ENCODE results near the gene TIMMDC1. TPM values are rescaled to one million over a fixed set of nuclear protein-coding genes. Genes with fewer than 3 reads are reported as not detected.

Gene TIMMDC1
- polyA plus RNA-seq, 1 of the 3 experiments (the other 2 are of a cell fraction) = 128 TPM

GRCh38 chr3:119507404-119507803 is 9.1 kb downstream of the TIMMDC1 start:
- no peaks in the 10 kb centered on the region for H3K9me3 ChIP-seq
- H3K9ac ChIP-seq = no peak overlapping the region
- H3K4me1 ChIP-seq (ENCODE audit: control insufficient read depth in 1 of 2, insufficient read depth in 2 of 2, low read depth in 1 of 2, low read length in 1 of 2) = no peaks in the 10 kb centered on the region; a peak in 1 of 4 replicates
- no peaks in the 10 kb centered on the region for H3K9me2 ChIP-seq
- no peak overlapping the region for H2AFZ ChIP-seq (ENCODE audit: low read depth)
- ChIA-PET CTCF (interaction anchor here (1.3 kb wide), 1 partner anchor 174 kb away, joined by 5 read pairs; no protein-coding TSS in a partner anchor), POLR2A (no interaction called here)
- no peak overlapping the region for H3K27ac ChIP-seq (ENCODE audit: low read depth in 2 of 2, low read length in 1 of 2)
- peaks cover 57% of the 10 kb centered on the region for H3K79me2 ChIP-seq (ENCODE audit: insufficient read depth)
- H4K20me1 ChIP-seq (ENCODE audit: insufficient read depth) = no peaks in the 10 kb centered on the region
- no peak for DNase-seq
- H3K4me3 ChIP-seq (ENCODE audit: low read depth in 2 of 2, low read length in 1 of 2) = no peak overlapping the region
- TF ChIP-seq EP300 (IDR thresholded peaks at IDR 0.05; ENCODE audit: borderline replicate concordance in 1 of 2, low read depth in 1 of 2, low read length in 1 of 2) (no peak), RFX5 (IDR thresholded peaks at IDR 0.05; ENCODE audit: low read length) (no peak), RAD21 (IDR thresholded peaks at IDR 0.05; ENCODE audit: low read length) (no peak), CTCF (IDR thresholded peaks at IDR 0.05) (no peak), FOSL2 (IDR thresholded peaks at IDR 0.05; ENCODE audit: borderline replicate concordance, low read depth) (no peak), ELF1 (IDR thresholded peaks at IDR 0.05) (no peak), USF1 (IDR thresholded peaks at IDR 0.05; ENCODE audit: borderline replicate concordance, low read depth) (no peak), SMC3 (IDR thresholded peaks at IDR 0.05; ENCODE audit: low read depth, low read length) (no peak), CHD2 (IDR thresholded peaks at IDR 0.05; ENCODE audit: low read length, partially characterized antibody) (no peak)
- peaks cover 65 to 73% of the 10 kb centered on the region in 2 experiments for H3K36me3 ChIP-seq (replicated peaks in 1 of 2; ENCODE audit: control insufficient read depth in 1 of 2, insufficient read depth in 2 of 2, low read length in 1 of 2)
- H3K27me3 ChIP-seq (ENCODE audit: insufficient read depth) = no peaks in the 10 kb centered on the region
- 92% methylated on average over 2 of the region's 2 CpGs for WGBS (ENCODE audit: low lambda C conversion rate)
- no peak overlapping the region for H3K4me2 ChIP-seq
- H3F3A ChIP-seq (replicated peaks; ENCODE audit: insufficient read depth) = no peaks in the 10 kb centered on the region

GRCh38 chr3:119508172-119508845 is 10.0 kb downstream of the TIMMDC1 start:
- Histone ChIP-seq H3K4me1 (ENCODE audit: control insufficient read depth in 1 of 2, insufficient read depth in 2 of 2, low read depth in 1 of 2, low read length in 1 of 2) (no peaks in the 10 kb centered on the region; a peak in 1 of 4 replicates), H3F3A (replicated peaks; ENCODE audit: insufficient read depth) (no peaks in the 10 kb centered on the region), H3K4me2 (no peak overlapping the region), H3K27ac (ENCODE audit: low read depth in 2 of 2, low read length in 1 of 2) (no peak overlapping the region), H3K9me3 (no peaks in the 10 kb centered on the region), H3K36me3 (replicated peaks in 1 of 2; ENCODE audit: control insufficient read depth in 1 of 2, insufficient read depth in 2 of 2, low read length in 1 of 2) (peaks cover 63 to 76% of the 10 kb centered on the region in 2 experiments), H4K20me1 (ENCODE audit: insufficient read depth) (no peaks in the 10 kb centered on the region), H3K9ac (no peak overlapping the region), H3K27me3 (ENCODE audit: insufficient read depth) (no peaks in the 10 kb centered on the region), H3K79me2 (ENCODE audit: insufficient read depth) (peaks cover 49% of the 10 kb centered on the region), H3K9me2 (no peaks in the 10 kb centered on the region), H3K4me3 (ENCODE audit: low read depth in 2 of 2, low read length in 1 of 2) (no peak overlapping the region), H2AFZ (ENCODE audit: low read depth) (no peak overlapping the region)
- 100% methylated on average over 1 of the region's 1 CpG for WGBS (ENCODE audit: low lambda C conversion rate)
- no peak for DNase-seq
- no peak for TF ChIP-seq FOXM1 (IDR thresholded peaks at IDR 0.05; ENCODE audit: low read depth)
- no peak for TF ChIP-seq RXRA (IDR thresholded peaks at IDR 0.05; ENCODE audit: borderline replicate concordance, low read depth)
- no peak for TF ChIP-seq SIN3A (IDR thresholded peaks at IDR 0.05; ENCODE audit: borderline replicate concordance, low read depth, low read length)
- TF ChIP-seq CHD2 (IDR thresholded peaks at IDR 0.05; ENCODE audit: low read length, partially characterized antibody) = no peak
- no peak for TF ChIP-seq USF2 (IDR thresholded peaks at IDR 0.05; ENCODE audit: borderline replicate concordance, low read depth, low read length)
- CTCF ChIA-PET = interaction anchor here (1.3 kb wide), 1 partner anchor 173 kb away, joined by 5 read pairs; no protein-coding TSS in a partner anchor
- POLR2A ChIA-PET = no interaction called here
